Lung (tissue), 12 donors: ENCODE data around the gene QKI. TPM values are rescaled to one million over a fixed set of nuclear protein-coding genes. Genes with fewer than 3 reads are reported as not detected.

Experiments
- ATAC-seq: fragments of 200-7000 bp; cut with Tn5 transposase; one replicate; pipeline ENCODE4 v1.9.1; 2020; ENCODE audit warnings: moderate number of reproducible peaks; ENCODE audit not compliant: insufficient read depth, low FRiP score
- DNase-seq, 3 donors: peaks; one replicate each; pipeline ENCODE4 v3.0.0-alpha.2; 2013 to 2017
- H3K27ac ChIP-seq, 2 donors: one replicate each; pipeline ENCODE4 v1.5.1; 2013; ENCODE audit warnings: mild to moderate bottlenecking in 2 of 2, moderate library complexity in 2 of 2, control low read depth in 1 of 2, inconsistent platforms in 1 of 2, low read depth in 1 of 2, low read length in 1 of 2
- H3K27me3 ChIP-seq, 3 donors: one replicate each; pipeline ENCODE4 v1.5.1; 2013; ENCODE audit warnings: low read length in 2 of 3; ENCODE audit not compliant: control insufficient read depth in 3 of 3, insufficient read depth in 3 of 3
- H3K36me3 ChIP-seq, 4 donors: one replicate each; pipeline ENCODE4 v1.5.1; 2013; ENCODE audit warnings: low read length in 4 of 4, mild to moderate bottlenecking in 1 of 4, moderate library complexity in 1 of 4; ENCODE audit not compliant: control insufficient read depth in 4 of 4, insufficient read depth in 4 of 4
- H3K4me1 ChIP-seq, 5 donors: one replicate each; pipeline ENCODE4 v1.5.1; 2013; ENCODE audit warnings: low read length in 5 of 5, mild to moderate bottlenecking in 2 of 5, moderate library complexity in 1 of 5; ENCODE audit not compliant: control insufficient read depth in 5 of 5, insufficient read depth in 5 of 5
- H3K4me3 ChIP-seq: one replicate; pipeline ENCODE4 v1.5.1; 2013; ENCODE audit warnings: mild to moderate bottlenecking, control low read depth, moderate library complexity
- H3K9ac ChIP-seq, 2 donors: one replicate each; pipeline ENCODE4 v1.5.1; 2013; ENCODE audit warnings: low read length in 2 of 2, control low read depth in 1 of 2; ENCODE audit not compliant: insufficient read depth in 1 of 2
- H3K9me3 ChIP-seq, 4 donors: one replicate each; pipeline ENCODE4 v1.5.1; 2013; ENCODE audit warnings: low read length in 3 of 4, mild to moderate bottlenecking in 1 of 4, moderate library complexity in 1 of 4; ENCODE audit not compliant: control insufficient read depth in 4 of 4, insufficient read depth in 3 of 4
- WGBS, 2 donors: extraction: QIAGEN DNeasy Blood & Tissue Kit; methylation state at CpG; one replicate each; pipeline ENCODE4 v1.1.7; 2013; 5-methylcytosine and 5-hydroxymethylcytosine counted together
- polyA plus RNA-seq, 2 donors: library from polyadenylated mRNA; stranded (reverse); fragments of 200-250 nt; gene quantifications; one replicate each; pipeline ENCODE4 v1.2.1, GENCODE V29; 2013
- total RNA-seq, 2 donors: library from RNA; depleted of rRNA in 1 of 2; stranded (reverse); fragments of >200 nt in 1 of 2; gene quantifications; one replicate each; pipeline ENCODE4 v1.2.1, GENCODE V29; 2014 to 2021
- TF ChIP-seq, protein P1 (sequence below): IDR thresholded peaks from 2 replicates; pipeline ENCODE4 v1.5.1; 2012; ENCODE audit warnings: mild to moderate bottlenecking; ENCODE audit errors: control extremely low read depth, extremely low read depth
- donor health status: control.
- donor health status: control.
- donor health status: Bipolar disorder and iron deficiency.
- donor health status: healthy.
- donor health status: DM: yes; HTN: yes; CAD: no.

The QKI gene
- total and polyA plus RNA-seq, 4 donors: 20.6 to 228 (median 114) TPM

DNA sequence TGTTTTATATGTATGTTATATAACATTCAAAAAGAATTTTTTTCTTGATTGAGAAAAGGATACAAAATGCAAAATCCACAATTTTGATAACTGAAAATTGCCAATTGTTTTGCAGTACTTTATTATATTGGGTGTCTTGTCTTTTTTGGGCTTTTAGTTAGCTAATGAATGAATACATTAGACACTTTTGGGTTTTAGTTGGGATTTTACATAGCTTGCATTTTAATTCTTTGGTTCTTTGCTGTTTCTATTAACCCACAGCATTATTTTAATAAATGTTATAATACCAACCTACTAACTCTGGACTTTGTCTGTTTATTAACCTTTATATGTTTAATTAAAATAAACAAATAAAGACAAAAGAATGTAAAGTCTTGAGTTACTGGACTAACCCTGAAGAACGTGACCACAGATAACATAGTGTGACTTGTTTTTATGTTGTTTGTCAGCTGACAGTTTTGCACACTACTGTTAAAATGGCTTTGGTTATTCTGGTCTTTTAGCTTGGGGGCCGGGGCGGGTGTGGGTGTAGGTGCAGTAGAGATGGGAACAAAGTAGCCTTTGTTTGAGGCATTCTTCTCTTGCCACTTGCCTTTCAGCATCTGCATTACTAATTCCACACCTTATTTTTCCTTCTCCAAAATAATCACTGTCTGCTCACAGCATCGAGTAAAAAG lies 159.1 kb downstream of the QKI start:
- Histone ChIP-seq H3K36me3 (peaks cover 4 to 16% (median 11%) of the 10 kb centered on the region in 4 donors), H3K9me3 (no peaks in the 10 kb centered on the region), H3K27me3 (no peaks in the 10 kb centered on the region), H3K9ac (no peak overlapping the region), H3K4me3 (no peak overlapping the region), H3K27ac (no peak overlapping the region), H3K4me1 (peaks cover 0 to 11% (median 0%) of the 10 kb centered on the region in 5 donors)
- WGBS, 2 donors: 84 to 89% methylated on average over 4 of the region's 4 CpGs
- no peak for ATAC-seq
- TF ChIP-seq, protein P1, sequence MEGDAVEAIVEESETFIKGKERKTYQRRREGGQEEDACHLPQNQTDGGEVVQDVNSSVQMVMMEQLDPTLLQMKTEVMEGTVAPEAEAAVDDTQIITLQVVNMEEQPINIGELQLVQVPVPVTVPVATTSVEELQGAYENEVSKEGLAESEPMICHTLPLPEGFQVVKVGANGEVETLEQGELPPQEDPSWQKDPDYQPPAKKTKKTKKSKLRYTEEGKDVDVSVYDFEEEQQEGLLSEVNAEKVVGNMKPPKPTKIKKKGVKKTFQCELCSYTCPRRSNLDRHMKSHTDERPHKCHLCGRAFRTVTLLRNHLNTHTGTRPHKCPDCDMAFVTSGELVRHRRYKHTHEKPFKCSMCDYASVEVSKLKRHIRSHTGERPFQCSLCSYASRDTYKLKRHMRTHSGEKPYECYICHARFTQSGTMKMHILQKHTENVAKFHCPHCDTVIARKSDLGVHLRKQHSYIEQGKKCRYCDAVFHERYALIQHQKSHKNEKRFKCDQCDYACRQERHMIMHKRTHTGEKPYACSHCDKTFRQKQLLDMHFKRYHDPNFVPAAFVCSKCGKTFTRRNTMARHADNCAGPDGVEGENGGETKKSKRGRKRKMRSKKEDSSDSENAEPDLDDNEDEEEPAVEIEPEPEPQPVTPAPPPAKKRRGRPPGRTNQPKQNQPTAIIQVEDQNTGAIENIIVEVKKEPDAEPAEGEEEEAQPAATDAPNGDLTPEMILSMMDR: no peak
- no peak for DNase-seq

DNA sequence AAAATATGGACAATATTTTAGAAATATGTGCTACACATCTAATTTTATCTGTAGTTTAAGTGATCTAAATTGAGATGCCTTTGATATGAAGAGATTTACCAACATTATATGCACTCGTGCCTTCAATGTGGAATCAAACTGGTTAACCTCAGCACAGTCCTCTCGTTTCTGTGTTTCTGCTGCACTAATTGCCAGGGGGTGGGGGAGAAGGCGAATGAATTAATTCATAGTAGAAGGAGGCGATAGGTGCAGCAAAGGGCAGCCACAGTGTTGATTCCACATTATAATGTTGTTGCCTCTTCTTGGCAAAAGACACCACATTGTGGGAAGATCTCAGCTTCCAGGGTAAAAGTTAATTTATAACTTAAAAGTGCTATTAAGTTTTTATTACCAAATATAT lies 161.6 kb downstream of the QKI start:
- H3K27ac ChIP-seq: no peak overlapping the region
- no peak overlapping the region for H3K9ac ChIP-seq
- H3K27me3 ChIP-seq: no peaks in the 10 kb centered on the region
- 81 to 91% methylated on average over 4 of the region's 4 CpGs for WGBS, 2 donors
- H3K36me3 ChIP-seq: peaks cover 1 to 10% (median 4%) of the 10 kb centered on the region in 4 donors
- H3K9me3 ChIP-seq: no peaks in the 10 kb centered on the region
- TF ChIP-seq, protein P1: no peak
- no peak for ATAC-seq
- no peak overlapping the region for H3K4me3 ChIP-seq
- H3K4me1 ChIP-seq: peaks cover 0 to 12% (median 0%) of the 10 kb centered on the region in 5 donors
- DNase-seq: no peak

DNA sequence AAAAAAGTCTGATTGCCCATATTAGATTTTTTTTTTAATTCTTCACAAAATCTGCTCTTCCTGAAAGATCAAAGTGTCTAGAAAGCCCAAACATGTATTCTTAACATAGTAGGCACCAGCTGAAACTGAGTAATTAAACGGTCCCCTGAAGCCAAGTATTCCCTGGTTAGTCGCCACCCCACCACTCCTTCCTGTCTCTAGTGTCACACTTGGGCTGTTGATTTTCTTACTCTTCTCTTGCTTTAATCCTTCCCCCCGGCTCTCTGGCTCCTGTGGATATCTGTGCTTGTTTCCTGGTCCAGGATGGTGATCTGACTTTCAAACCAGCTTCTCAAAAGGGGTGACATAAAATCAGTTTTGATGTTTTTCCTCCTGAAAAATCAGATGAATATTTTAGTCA lies 162.9 kb downstream of the QKI start:
- no peak for DNase-seq
- Histone ChIP-seq H3K9ac (no peak overlapping the region), H3K36me3 (peaks cover 1 to 9% (median 4%) of the 10 kb centered on the region in 4 donors), H3K27ac (no peak overlapping the region), H3K27me3 (no peaks in the 10 kb centered on the region), H3K4me3 (no peak overlapping the region), H3K9me3 (no peaks in the 10 kb centered on the region), H3K4me1 (peaks cover 0 to 14% (median 0%) of the 10 kb centered on the region in 5 donors)
- TF ChIP-seq, protein P1: no peak
- WGBS, 2 donors: 37 to 63% methylated on average over 3 of the region's 3 CpGs
- ATAC-seq: no peak
